GM12878 (cell line): ENCODE data around the gene ERC1. TPM values are rescaled to one million over a fixed set of nuclear protein-coding genes. Genes with fewer than 3 reads are reported as not detected.

ENCODE experiments used
- ATAC-seq: fragments of 200-7000 bp; cut with Tn5 transposase; 3 replicates; pipeline ENCODE4 v1.9.1; 2020; ENCODE audit warnings: mild to moderate bottlenecking, moderate library complexity
- BruUV-seq: library from RNA; stranded (reverse); fragments of 400-500 nt; replicated peaks from 2 replicates; lab custom pipeline; 2021; lab: Mats Ljungman, UMichigan
- CTCF ChIA-PET: fragments of 300-600 bp; sonication (Branson Sonifier 250); formaldehyde crosslinking; extraction: SDS; loops from one replicate; lab custom pipeline; 2021; ENCODE audit warnings: inconsistent platforms; lab: Yijun Ruan, JAX
- POLR2A ChIA-PET: fragments of 350-600 bp; formaldehyde crosslinking; extraction: SDS; loops from one replicate; lab custom pipeline; 2021; ENCODE audit warnings: inconsistent platforms; lab: Charles Lee
- RAD21 ChIA-PET: fragments of 300-600 bp; sonication (Branson Sonifier 250); formaldehyde crosslinking; loops from one replicate; lab custom pipeline; 2023; ENCODE audit warnings: antibody characterized with exemption; ENCODE audit not compliant: unreplicated experiment; lab: Charles Lee
- SMC1A ChIA-PET: fragments of 300-600 bp; sonication (Branson Sonifier 250); formaldehyde crosslinking; loops from one replicate; lab custom pipeline; 2023; ENCODE audit not compliant: unreplicated experiment, uncharacterized antibody; lab: Charles Lee
- DNase-seq: peaks from one replicate; pipeline ENCODE4 v3.0.0-alpha.2; 2011; ENCODE audit warnings: low read depth, low spot score
- FAIRE-seq: peaks from 3 replicates; lab custom pipeline; 2011; peaks lifted over from hg19 to GRCh38; lab: Jason Lieb, UNC
- H2AFZ ChIP-seq: 2 replicates; pipeline ENCODE4 v1.6.0; 2011; ENCODE audit warnings: low read depth, low read length, control low read depth; ENCODE audit not compliant: control insufficient read depth
- H3K27ac ChIP-seq: 2 replicates; pipeline ENCODE4 v1.5.1; 2011; ENCODE audit warnings: control low read depth; ENCODE audit not compliant: control insufficient read depth, insufficient read depth
- H3K27me3 ChIP-seq, 2 experiments: replicated peaks in 1 of 2; 2 replicates each; pipeline versions ENCODE4 v1.6.0 to v1.6.1; 2011; ENCODE audit warnings: low read length in 1 of 2; ENCODE audit not compliant: control insufficient read depth in 2 of 2, insufficient read depth in 2 of 2
- H3K36me3 ChIP-seq, 2 experiments: 2 replicates each; pipeline ENCODE4 v1.5.1; 2011; ENCODE audit warnings: low read length in 1 of 2; ENCODE audit not compliant: control insufficient read depth in 2 of 2, insufficient read depth in 2 of 2
- H3K4me1 ChIP-seq: 2 replicates; pipeline ENCODE4 v1.6.1; 2011; ENCODE audit warnings: mild to moderate bottlenecking, low read length, moderate library complexity, mixed read lengths; ENCODE audit not compliant: control insufficient read depth, insufficient read depth
- H3K4me2 ChIP-seq: 2 replicates; pipeline ENCODE4 v1.6.0; 2011; ENCODE audit warnings: control low read depth; ENCODE audit not compliant: control insufficient read depth, insufficient read depth
- H3K4me3 ChIP-seq: fragments of 200-600 bp; sonication (generic); 2 replicates; pipeline ENCODE4 v1.5.1; 2016
- H3K79me2 ChIP-seq: 2 replicates; pipeline ENCODE4 v1.6.0; 2011; ENCODE audit warnings: low read length; ENCODE audit not compliant: control insufficient read depth, insufficient read depth
- H3K9ac ChIP-seq: 2 replicates; pipeline ENCODE4 v1.8.0; 2011; ENCODE audit warnings: low read length, control low read depth, mixed read lengths; ENCODE audit not compliant: control insufficient read depth, insufficient read depth
- H3K9me3 ChIP-seq: replicated peaks from 3 replicates; pipeline ENCODE4 v1.5.1; 2011; ENCODE audit warnings: mild to moderate bottlenecking, low read length; ENCODE audit not compliant: control insufficient read depth, insufficient read depth
- H4K20me1 ChIP-seq: 2 replicates; pipeline ENCODE4 v1.6.0; 2011; ENCODE audit not compliant: control insufficient read depth, insufficient read depth
- KDM1A ChIP-seq: fragments of 200-600 bp; sonication (generic); IDR thresholded peaks from 2 replicates; pipeline ENCODE4 v1.6.1; 2016; ENCODE audit warnings: borderline replicate concordance
- NR2F1 ChIP-seq: fragments of 450-650 bp; conservative IDR thresholded peaks from 2 replicates; pipeline ENCODE4 v1.6.1; 2017; ENCODE audit warnings: mild to moderate bottlenecking
- YY1 ChIP-seq: IDR thresholded peaks from 2 replicates; pipeline ENCODE4 v1.6.1; 2011; ENCODE audit warnings: low read depth, mild to moderate bottlenecking, low read length
- ZNF207 ChIP-seq: fragments of 450-650 bp; IDR thresholded peaks from 2 replicates; pipeline ENCODE4 v1.6.1; 2014; ENCODE audit warnings: antibody characterized with exemption, mild to moderate bottlenecking, borderline replicate concordance
- WGBS: methylation state at CpG from one replicate; pipeline ENCODE4 v1.1.6; 2016; ENCODE audit warnings: low lambda C conversion rate; ENCODE audit not compliant: insufficient replicate concordance, insufficient coverage; ENCODE audit errors: missing lambda C conversion rate; 5-methylcytosine and 5-hydroxymethylcytosine counted together
- in situ Hi-C: fragments of 300-500 bp; cut with MboI; formaldehyde crosslinking; loops from 9 replicates; pipeline ENCODE4 v1.14.3; 2018; ENCODE audit warnings: mixed read lengths
- intact Hi-C: fragments of 100-400 bp; cut with micrococcal nuclease; formaldehyde crosslinking; loops from one replicate; pipeline ENCODE4 v1.14.2; 2022; ENCODE audit not compliant: unreplicated experiment
- polyA plus RNA-seq, 11 experiments: library from polyadenylated mRNA; depleted of rRNA in 4 of 11; unstranded in 6 of 11; stranded (reverse) in 5 of 11; fragments of >200 nt; fragmentation: Nextera tagmentation in 4 of 11; fragmentation: Illumina TruSeq in 1 of 11; extraction: Ambion mirVana in 4 of 11; extraction: Trizol in 1 of 11; gene quantifications; 1 replicate in 1 of 11; 2 replicates in 10 of 11; pipeline versions ENCODE4 v1.2.1 to v1.2.3, GENCODE V29; 2011 to 2016; ENCODE audit warnings: inconsistent platforms in 2 of 11, missing spikeins in 2 of 11, low read depth in 1 of 11
- total RNA-seq, 4 experiments: library from RNA; depleted of rRNA in 3 of 4; stranded (reverse); fragments of >200 nt in 3 of 4; fragmentation: Illumina TruSeq in 1 of 4; extraction: Trizol in 1 of 4; gene quantifications; 2 replicates each; pipeline versions ENCODE4 v1.2.1 to v1.2.3, GENCODE V29; 2013 to 2021

Gene ERC1
- total and polyA plus RNA-seq, 10 of the 15 experiments (the other 5 are each of a cell fraction or from before 2014, with no cell fraction given): 0.75 to 8.0 (median 5.0) TPM

- DNase-seq (no peak), ATAC-seq (no peak), FAIRE-seq (no peak)
- RAD21 ChIA-PET: no interaction called here
- Histone ChIP-seq H3K4me3 (no peak overlapping the region), H3K27me3 (no peaks in the 10 kb centered on the region), H4K20me1 (no peaks in the 10 kb centered on the region), H3K36me3 (no peaks in the 10 kb centered on the region), H3K4me2 (no peak overlapping the region), H3K4me1 (peaks cover 2% of the 10 kb centered on the region), H2AFZ (no peak overlapping the region), H3K9ac (no peak overlapping the region), H3K9me3 (no peaks in the 10 kb centered on the region), H3K27ac (no peak overlapping the region), H3K79me2 (peaks cover 24% of the 10 kb centered on the region)
- no TSS peak for BruUV-seq
- POLR2A ChIA-PET: no interaction called here
- intact Hi-C loops (no loop called here), in situ Hi-C loops (no loop called here)
- TF ChIP-seq ZNF207 (no peak), NR2F1 (no peak)
- WGBS: 86% methylated on average over 6 of the region's 6 CpGs
- SMC1A ChIA-PET: interaction anchor here (1.1 kb wide), 1 partner anchor 333 kb away, joined by 3 read pairs; no protein-coding TSS in a partner anchor
- CTCF ChIA-PET: interaction anchor here (4.3 kb wide), 1 partner anchor 150 kb away, joined by 25 read pairs; no protein-coding TSS in a partner anchor
These were observed 48.0 kb upstream of the ERC1 start for GRCh38 chr12:943051-943450.

DNA sequence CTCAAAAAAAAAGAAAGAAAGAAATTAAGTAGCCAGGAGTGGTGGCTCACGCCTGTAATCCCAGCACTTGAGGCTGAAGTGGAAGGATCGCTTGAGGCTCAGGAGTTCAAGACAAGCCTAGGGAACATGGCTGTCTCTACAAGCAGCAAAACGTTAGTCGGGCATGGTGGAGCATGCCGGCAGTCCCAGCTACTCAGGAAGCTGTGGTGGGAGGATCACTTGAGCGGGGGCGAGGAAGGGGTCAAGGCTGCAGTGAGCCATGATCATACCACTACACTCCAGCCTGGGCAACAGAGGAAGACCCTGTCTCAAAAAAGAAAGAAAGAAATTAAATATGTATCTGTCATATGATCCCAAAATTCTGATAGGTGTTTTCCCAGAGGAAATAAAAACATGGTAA is 46.8 kb upstream of the ERC1 start:
- DNase-seq (no peak), ATAC-seq (no peak), FAIRE-seq (no peak)
- in situ Hi-C loops: no loop called here
- intact Hi-C loops: no loop called here
- SMC1A ChIA-PET: no interaction called here
- Histone ChIP-seq H3K4me1 (peaks cover 6% of the 10 kb centered on the region), H3K9me3 (no peaks in the 10 kb centered on the region), H4K20me1 (no peaks in the 10 kb centered on the region), H3K9ac (no peak overlapping the region), H3K36me3 (no peaks in the 10 kb centered on the region), H3K4me3 (no peak overlapping the region), H3K4me2 (no peak overlapping the region), H3K27ac (no peak overlapping the region), H3K27me3 (no peaks in the 10 kb centered on the region), H3K79me2 (peaks cover 34% of the 10 kb centered on the region), H2AFZ (no peak overlapping the region)
- RAD21 ChIA-PET: no interaction called here
- TF ChIP-seq YY1 (0 out of 2 replicates have a peak, but pooled peaks have one; percentile 8), KDM1A (no peak)
- CTCF ChIA-PET: interaction anchor here (1.2 to 4.3 kb wide), 2 partner anchors 31 to 149 kb away, joined by 3 to 25 read pairs; no protein-coding TSS in a partner anchor
- WGBS: 70% methylated on average over 7 of the region's 7 CpGs
- no TSS peak for BruUV-seq
- POLR2A ChIA-PET: no interaction called here
